SU-DHL-6 (cell line): Measurements from ENCODE around the gene RNU2-63P.
"Not testable (repeated sequence)": the region's sequence is repeated elsewhere in the genome, so short reads cannot be mapped to it uniquely, and the experiment has no call there.

Source experiments
- EZH2phosphoT487 ChIP-seq: fragments of 200-600 bp; sonication (generic), shearing (Covaris generic); conservative IDR thresholded peaks from 2 replicates; pipeline ENCODE4 v1.6.1; 2018; ENCODE audit warnings: mild to moderate bottlenecking, antibody characterized with exemption, low read length, moderate library complexity, mixed read lengths
- TF ChIP-seq, protein P1 (sequence below): fragments of 200-600 bp; sonication (generic); IDR thresholded peaks from one replicate; pipeline ENCODE4 v1.5.1; 2017; ENCODE audit warnings: antibody characterized with exemption, mild to moderate bottlenecking, low read length, moderate library complexity; ENCODE audit not compliant: insufficient read depth, poor library complexity, severe bottlenecking

DNA sequence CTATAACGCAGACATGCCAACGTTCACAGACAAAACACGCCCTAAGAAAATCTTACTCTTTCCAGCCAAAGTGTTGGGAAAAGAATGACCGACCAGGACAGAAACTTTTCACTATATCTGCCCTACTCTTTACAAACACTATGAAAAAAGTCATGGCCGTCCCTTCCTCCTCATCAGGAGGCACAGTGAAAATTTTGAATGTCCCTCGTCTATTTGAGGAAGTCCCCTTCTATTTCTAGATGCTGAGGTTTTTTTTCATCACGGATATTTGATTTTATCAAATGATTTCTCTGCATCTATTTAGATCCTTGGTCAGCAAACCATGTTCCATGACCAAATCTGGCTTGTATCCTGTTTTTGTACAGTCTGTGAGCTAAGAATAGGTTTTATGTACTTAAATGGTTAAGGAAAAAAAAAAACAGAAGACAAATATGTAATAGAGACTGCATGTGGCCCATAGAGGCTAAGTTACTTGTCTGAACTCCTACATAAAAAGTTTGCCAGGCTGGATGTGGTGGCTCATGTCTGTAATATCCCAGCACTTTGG, 22.0 kb downstream of the RNU2-63P start:
- TF ChIP-seq, protein P1, sequence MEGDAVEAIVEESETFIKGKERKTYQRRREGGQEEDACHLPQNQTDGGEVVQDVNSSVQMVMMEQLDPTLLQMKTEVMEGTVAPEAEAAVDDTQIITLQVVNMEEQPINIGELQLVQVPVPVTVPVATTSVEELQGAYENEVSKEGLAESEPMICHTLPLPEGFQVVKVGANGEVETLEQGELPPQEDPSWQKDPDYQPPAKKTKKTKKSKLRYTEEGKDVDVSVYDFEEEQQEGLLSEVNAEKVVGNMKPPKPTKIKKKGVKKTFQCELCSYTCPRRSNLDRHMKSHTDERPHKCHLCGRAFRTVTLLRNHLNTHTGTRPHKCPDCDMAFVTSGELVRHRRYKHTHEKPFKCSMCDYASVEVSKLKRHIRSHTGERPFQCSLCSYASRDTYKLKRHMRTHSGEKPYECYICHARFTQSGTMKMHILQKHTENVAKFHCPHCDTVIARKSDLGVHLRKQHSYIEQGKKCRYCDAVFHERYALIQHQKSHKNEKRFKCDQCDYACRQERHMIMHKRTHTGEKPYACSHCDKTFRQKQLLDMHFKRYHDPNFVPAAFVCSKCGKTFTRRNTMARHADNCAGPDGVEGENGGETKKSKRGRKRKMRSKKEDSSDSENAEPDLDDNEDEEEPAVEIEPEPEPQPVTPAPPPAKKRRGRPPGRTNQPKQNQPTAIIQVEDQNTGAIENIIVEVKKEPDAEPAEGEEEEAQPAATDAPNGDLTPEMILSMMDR = not testable (repeated sequence)
- not testable (repeated sequence) for TF ChIP-seq EZH2phosphoT487
